ENCODE data around the gene VEZF1.

Gene VEZF1

DNA sequence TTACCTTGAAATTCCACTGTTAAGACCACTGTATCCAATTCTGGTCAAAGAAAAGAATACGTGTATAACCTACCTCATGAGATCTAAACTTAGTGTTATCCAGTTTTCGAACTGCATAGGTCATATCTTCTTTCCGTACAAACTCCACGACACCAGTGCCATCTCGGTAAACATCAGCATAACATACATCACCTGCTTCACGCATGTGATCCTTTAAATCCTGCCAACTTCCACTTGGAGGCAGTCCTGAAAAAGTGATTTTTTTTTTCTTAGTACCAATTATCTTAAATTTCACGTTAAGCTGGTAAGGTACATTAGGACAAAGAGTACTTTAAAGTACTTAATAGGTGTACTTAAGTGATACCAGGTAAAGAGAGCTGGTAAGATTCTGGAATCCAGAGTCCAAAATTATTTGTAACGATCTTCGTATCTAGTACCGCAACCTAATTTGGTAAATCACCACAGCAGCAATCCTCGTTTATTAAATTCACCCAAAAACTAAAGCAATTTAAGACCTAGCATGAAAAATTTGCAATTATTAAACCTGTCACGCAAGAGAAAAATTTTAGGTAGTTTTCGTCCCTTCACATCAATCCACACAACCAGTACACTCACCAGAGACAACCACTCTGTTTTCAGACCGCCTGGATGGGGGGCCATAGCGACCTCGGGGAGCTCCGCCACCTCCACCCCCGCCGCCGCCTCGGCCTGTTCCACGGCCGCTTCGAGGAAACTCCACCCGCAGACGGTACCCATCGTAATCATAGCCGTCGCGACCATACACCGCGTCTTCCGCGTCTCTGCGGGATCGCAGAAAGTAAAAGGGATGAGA lies 17.9 kb upstream of the VEZF1 start:
- peak overlapping the region; percentile 100 for H3K9ac ChIP-seq (ENCODE audit: low read length)
- H3K36me3 ChIP-seq (ENCODE audit: control insufficient read depth, insufficient read depth, low read length) = no peaks in the 10 kb centered on the region
- no peaks in the 10 kb centered on the region for H3K27me3 ChIP-seq (ENCODE audit: control insufficient read depth, insufficient read depth, low read length)
- peak overlapping the region; percentile 100 for H3K4me3 ChIP-seq (ENCODE audit: low read length)
- H3K9me3 ChIP-seq (ENCODE audit: control insufficient read depth, low read length) = no peaks in the 10 kb centered on the region
- H3K4me1 ChIP-seq (ENCODE audit: control insufficient read depth, insufficient read depth, low read length) = peaks cover 17% of the 10 kb centered on the region

- Histone ChIP-seq H3K36me3 (ENCODE audit: control insufficient read depth, insufficient read depth, low read length) (no peaks in the 10 kb centered on the region), H3K4me3 (ENCODE audit: low read length) (peak overlapping the region; percentile 100), H3K4me1 (ENCODE audit: control insufficient read depth, insufficient read depth, low read length) (peaks cover 17% of the 10 kb centered on the region)
These were observed 17.1 kb upstream of the VEZF1 start for GRCh38 chr17:58005031-58005727.

GRCh38 chr17:58004060-58004459 lies 16.0 kb upstream of the VEZF1 start:
- Histone ChIP-seq H3K4me3 (ENCODE audit: low read length) (no peak overlapping the region), H3K27me3 (ENCODE audit: control insufficient read depth, insufficient read depth, low read length) (no peaks in the 10 kb centered on the region), H3K36me3 (ENCODE audit: control insufficient read depth, insufficient read depth, low read length) (no peaks in the 10 kb centered on the region), H3K9me3 (ENCODE audit: control insufficient read depth, low read length) (no peaks in the 10 kb centered on the region), H3K9ac (ENCODE audit: low read length) (peak overlapping the region; percentile 31), H3K4me1 (ENCODE audit: control insufficient read depth, insufficient read depth, low read length) (peaks cover 17% of the 10 kb centered on the region)

More at GRCh38 chr17:58005031-58005727, 17.1 kb upstream of the VEZF1 start:
- H3K27me3 ChIP-seq (ENCODE audit: control insufficient read depth, insufficient read depth, low read length) = no peaks in the 10 kb centered on the region
- H3K9me3 ChIP-seq (ENCODE audit: control insufficient read depth, low read length) = no peaks in the 10 kb centered on the region
- H3K9ac ChIP-seq (ENCODE audit: low read length) = peak overlapping the region; percentile 100

- no peak overlapping the region for H3K9ac ChIP-seq (ENCODE audit: low read length)
- H3K9me3 ChIP-seq (ENCODE audit: control insufficient read depth, low read length) = no peaks in the 10 kb centered on the region
- peaks cover 17% of the 10 kb centered on the region for H3K4me1 ChIP-seq (ENCODE audit: control insufficient read depth, insufficient read depth, low read length)
- no peaks in the 10 kb centered on the region for H3K36me3 ChIP-seq (ENCODE audit: control insufficient read depth, insufficient read depth, low read length)
- no peaks in the 10 kb centered on the region for H3K27me3 ChIP-seq (ENCODE audit: control insufficient read depth, insufficient read depth, low read length)
- no peak overlapping the region for H3K4me3 ChIP-seq (ENCODE audit: low read length)
These were observed 14.9 kb upstream of the VEZF1 start for GRCh38 chr17:58002973-58003372.

DNA sequence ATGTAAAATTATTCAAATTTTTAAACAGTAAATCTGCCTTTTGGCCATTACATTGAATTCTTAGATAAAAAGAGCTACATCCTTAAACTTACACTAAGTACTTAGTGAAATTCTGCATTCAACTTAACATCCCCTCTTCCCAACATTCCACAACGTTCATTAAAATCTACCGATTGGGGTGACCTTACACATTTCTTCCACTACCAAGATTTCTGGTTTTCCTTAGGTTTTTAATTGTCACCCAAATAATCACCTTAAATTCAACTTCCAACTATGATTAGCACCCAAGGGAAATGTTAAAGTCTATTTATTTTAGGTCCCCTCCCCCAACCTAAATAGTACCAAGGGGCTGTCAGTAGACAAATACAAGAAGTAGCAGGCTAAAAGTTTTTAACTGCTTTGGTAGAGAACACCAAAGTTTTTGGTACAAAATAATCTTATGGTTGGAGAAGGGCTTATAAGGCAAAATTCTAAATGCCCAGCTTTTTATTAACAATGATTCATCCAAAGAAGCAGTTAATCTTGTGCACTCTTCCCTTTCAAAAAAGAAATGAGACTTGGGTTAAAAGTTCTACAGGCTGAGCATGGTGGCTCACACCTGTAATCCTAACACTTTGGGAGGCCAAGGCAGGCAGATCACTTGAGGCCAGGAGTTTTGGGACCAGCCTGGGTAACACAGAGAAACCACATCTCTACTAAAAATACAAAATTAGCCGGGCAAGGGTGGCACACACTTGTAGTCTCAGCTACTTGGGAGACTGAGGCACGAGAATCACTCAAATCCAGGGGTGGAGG lies 14.3 kb upstream of the VEZF1 start:
- Histone ChIP-seq H3K9me3 (ENCODE audit: control insufficient read depth, low read length) (no peaks in the 10 kb centered on the region), H3K27me3 (ENCODE audit: control insufficient read depth, insufficient read depth, low read length) (no peaks in the 10 kb centered on the region), H3K4me3 (ENCODE audit: low read length) (no peak overlapping the region), H3K36me3 (ENCODE audit: control insufficient read depth, insufficient read depth, low read length) (no peaks in the 10 kb centered on the region), H3K9ac (ENCODE audit: low read length) (no peak overlapping the region), H3K4me1 (ENCODE audit: control insufficient read depth, insufficient read depth, low read length) (peaks cover 17% of the 10 kb centered on the region)

DNA sequence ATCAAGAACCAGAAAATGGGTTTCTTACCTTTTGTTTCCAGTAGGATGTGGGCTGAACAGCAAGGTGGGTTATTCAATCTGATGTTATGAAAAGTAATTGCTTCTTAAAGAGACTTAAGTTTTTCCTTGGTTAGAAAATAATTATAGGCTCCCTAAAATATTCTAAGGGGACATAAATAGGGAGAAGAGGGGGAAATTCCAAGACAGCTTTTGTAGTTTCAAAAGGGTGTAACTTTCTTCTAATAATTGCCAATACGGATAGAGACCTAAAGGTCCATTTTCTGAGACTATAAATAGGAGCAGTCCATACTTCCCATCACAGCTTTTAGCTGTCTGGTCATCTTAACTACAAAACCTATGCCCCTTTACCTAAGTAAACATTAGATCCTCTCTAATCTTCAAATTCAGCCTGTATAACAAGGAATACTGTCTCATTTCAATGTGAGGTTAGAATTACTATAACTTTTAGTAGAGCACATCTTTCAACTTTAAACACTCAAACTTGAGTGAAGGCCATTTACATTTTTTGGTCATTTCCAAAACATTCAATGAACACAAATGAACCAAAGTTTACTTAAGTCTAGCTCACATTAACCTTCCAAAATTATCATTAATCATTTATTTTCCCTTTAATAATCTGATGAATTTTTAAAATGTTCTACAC lies 13.5 kb upstream of the VEZF1 start:
- H3K4me1 ChIP-seq (ENCODE audit: control insufficient read depth, insufficient read depth, low read length) = peaks cover 17% of the 10 kb centered on the region
- H3K9ac ChIP-seq (ENCODE audit: low read length) = no peak overlapping the region
- no peak overlapping the region for H3K4me3 ChIP-seq (ENCODE audit: low read length)
- H3K9me3 ChIP-seq (ENCODE audit: control insufficient read depth, low read length) = no peaks in the 10 kb centered on the region
- no peaks in the 10 kb centered on the region for H3K36me3 ChIP-seq (ENCODE audit: control insufficient read depth, insufficient read depth, low read length)
- no peaks in the 10 kb centered on the region for H3K27me3 ChIP-seq (ENCODE audit: control insufficient read depth, insufficient read depth, low read length)

DNA sequence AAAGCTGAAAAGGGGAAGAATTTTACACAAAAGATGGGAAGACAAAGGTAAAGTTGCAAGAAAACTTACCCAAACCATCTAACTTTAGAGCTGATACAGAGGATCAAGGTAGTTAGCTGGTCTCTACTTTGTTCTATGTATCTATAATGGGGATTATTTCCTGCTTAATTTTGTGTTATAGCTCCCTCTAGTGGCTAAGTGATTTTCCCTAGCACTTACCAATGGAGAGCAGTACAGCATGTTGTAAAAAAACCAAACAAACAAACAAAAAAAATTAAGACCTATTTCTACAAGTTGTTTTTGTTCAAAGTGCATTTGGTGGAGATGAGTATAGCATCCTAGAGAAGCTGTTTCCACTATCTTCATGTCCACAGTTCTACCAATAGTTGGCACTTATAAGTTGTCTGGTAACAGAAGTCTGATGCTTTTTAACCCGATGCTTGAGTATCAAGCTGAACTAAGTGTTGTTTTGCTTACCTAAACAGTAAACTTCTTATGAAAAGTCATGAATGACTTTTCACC lies 11.5 kb upstream of the VEZF1 start:
- Histone ChIP-seq H3K4me1 (ENCODE audit: control insufficient read depth, insufficient read depth, low read length) (peaks cover 9% of the 10 kb centered on the region), H3K9ac (ENCODE audit: low read length) (no peak overlapping the region), H3K27me3 (ENCODE audit: control insufficient read depth, insufficient read depth, low read length) (no peaks in the 10 kb centered on the region), H3K9me3 (ENCODE audit: control insufficient read depth, low read length) (no peaks in the 10 kb centered on the region), H3K4me3 (ENCODE audit: low read length) (no peak overlapping the region), H3K36me3 (ENCODE audit: control insufficient read depth, insufficient read depth, low read length) (no peaks in the 10 kb centered on the region)

DNA sequence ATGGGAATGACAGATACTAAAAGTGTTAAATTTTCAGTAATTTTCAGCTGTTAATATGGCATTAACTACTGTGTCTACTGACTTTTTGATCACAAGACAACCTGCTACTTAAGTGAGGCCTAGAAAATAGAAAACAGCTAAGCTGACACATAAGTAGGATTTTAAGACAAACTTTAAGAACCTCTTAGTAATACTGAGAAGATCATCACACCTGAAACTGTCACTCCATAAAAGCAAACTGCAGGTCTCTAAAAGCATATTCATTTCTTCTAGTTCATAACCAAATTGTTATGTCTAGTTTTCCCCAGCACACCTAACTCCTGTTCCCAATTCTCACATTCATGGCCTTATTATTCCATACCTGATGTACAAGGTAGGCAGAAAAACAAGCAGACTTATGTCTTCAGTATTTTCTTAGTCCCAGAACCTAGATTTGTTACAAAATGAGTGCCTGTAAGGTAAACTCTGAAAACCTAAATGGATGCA lies 11.0 kb upstream of the VEZF1 start:
- H3K9me3 ChIP-seq (ENCODE audit: control insufficient read depth, low read length) = no peaks in the 10 kb centered on the region
- H3K36me3 ChIP-seq (ENCODE audit: control insufficient read depth, insufficient read depth, low read length) = no peaks in the 10 kb centered on the region
- no peaks in the 10 kb centered on the region for H3K27me3 ChIP-seq (ENCODE audit: control insufficient read depth, insufficient read depth, low read length)
- H3K4me3 ChIP-seq (ENCODE audit: low read length) = no peak overlapping the region
- no peak overlapping the region for H3K9ac ChIP-seq (ENCODE audit: low read length)
- peaks cover 10% of the 10 kb centered on the region for H3K4me1 ChIP-seq (ENCODE audit: control insufficient read depth, insufficient read depth, low read length)

- Histone ChIP-seq H3K4me3 (ENCODE audit: low read length) (no peak overlapping the region), H3K4me1 (ENCODE audit: control insufficient read depth, insufficient read depth, low read length) (peaks cover 14% of the 10 kb centered on the region), H3K36me3 (ENCODE audit: control insufficient read depth, insufficient read depth, low read length) (no peaks in the 10 kb centered on the region), H3K9ac (ENCODE audit: low read length) (no peak overlapping the region), H3K27me3 (ENCODE audit: control insufficient read depth, insufficient read depth, low read length) (no peaks in the 10 kb centered on the region), H3K9me3 (ENCODE audit: control insufficient read depth, low read length) (no peaks in the 10 kb centered on the region)
These were observed 9.2 kb upstream of the VEZF1 start for GRCh38 chr17:57997085-57997809.

GRCh38 chr17:57995076-57995956 lies 7.3 kb upstream of the VEZF1 start:
- Histone ChIP-seq H3K4me3 (ENCODE audit: low read length) (no peak overlapping the region), H3K27me3 (ENCODE audit: control insufficient read depth, insufficient read depth, low read length) (no peaks in the 10 kb centered on the region), H3K4me1 (ENCODE audit: control insufficient read depth, insufficient read depth, low read length) (peaks cover 14% of the 10 kb centered on the region), H3K9me3 (ENCODE audit: control insufficient read depth, low read length) (no peaks in the 10 kb centered on the region), H3K36me3 (ENCODE audit: control insufficient read depth, insufficient read depth, low read length) (no peaks in the 10 kb centered on the region), H3K9ac (ENCODE audit: low read length) (no peak overlapping the region)

Data from mucosa of stomach (tissue), 1 donor.